Neural cell (in vitro differentiated cells): Measurements from ENCODE around the gene SLIT3. TPM values are rescaled to one million over a fixed set of nuclear protein-coding genes. Genes with fewer than 3 reads are reported as not detected.

Experiments
- H2AFZ ChIP-seq: fragments of 200-600, 300-800 bp; sonication (generic), shearing (Covaris generic); 2 replicates; pipeline ENCODE4 v1.6.0; 2014; ENCODE audit warnings: low read depth, mild to moderate bottlenecking, antibody characterized with exemption, low read length, moderate library complexity
- H3F3A ChIP-seq: fragments of 200-600 bp; shearing (Covaris generic); 2 replicates; pipeline ENCODE4 v1.6.1; 2016; ENCODE audit warnings: mild to moderate bottlenecking, moderate library complexity, mixed read lengths, antibody characterized with exemption, low read length; ENCODE audit not compliant: insufficient read depth, poor library complexity, severe bottlenecking
- H3K27ac ChIP-seq: fragments of 200-600, 300-800 bp; sonication (generic), shearing (Covaris generic); 2 replicates; pipeline ENCODE4 v1.5.1; 2014; ENCODE audit warnings: mild to moderate bottlenecking, low read length, moderate library complexity
- H3K27me3 ChIP-seq: fragments of 300-800, 200-600 bp; sonication (generic), shearing (Covaris generic); 2 replicates; pipeline ENCODE4 v1.6.0; 2014; ENCODE audit warnings: mild to moderate bottlenecking, low read depth, low read length, moderate library complexity; ENCODE audit not compliant: insufficient read depth
- H3K36me3 ChIP-seq: fragments of 300-800, 200-600 bp; sonication (generic), shearing (Covaris generic); 2 replicates; pipeline ENCODE4 v1.5.1; 2014; ENCODE audit warnings: mild to moderate bottlenecking, antibody characterized with exemption, low read length, moderate library complexity; ENCODE audit not compliant: insufficient read depth
- H3K4me2 ChIP-seq: fragments of 300-800, 200-600 bp; sonication (generic), shearing (Covaris generic); 2 replicates; pipeline ENCODE4 v1.6.0; 2014; ENCODE audit warnings: mild to moderate bottlenecking, low read length
- H3K4me3 ChIP-seq: fragments of 300-800, 200-600 bp; sonication (generic), shearing (Covaris generic); 2 replicates; pipeline ENCODE4 v1.5.1; 2014; ENCODE audit warnings: mild to moderate bottlenecking, low read length, moderate library complexity
- H3K79me2 ChIP-seq: fragments of 200-600 bp; shearing (Covaris generic); replicated peaks from 2 replicates; pipeline ENCODE4 v1.6.0; 2014; ENCODE audit warnings: mild to moderate bottlenecking, low read length, moderate library complexity; ENCODE audit not compliant: insufficient read depth
- H3K9ac ChIP-seq: fragments of 300-800, 200-600 bp; sonication (generic), shearing (Covaris generic); 2 replicates; pipeline ENCODE4 v1.6.1; 2016; ENCODE audit warnings: mild to moderate bottlenecking, low read length, mixed read lengths
- H3K9me2 ChIP-seq: fragments of 200-600 bp; shearing (Covaris generic); 2 replicates; pipeline ENCODE4 v1.6.1; 2016; ENCODE audit warnings: mild to moderate bottlenecking, low read length, mixed read lengths; ENCODE audit not compliant: insufficient read depth
- H3K9me3 ChIP-seq: fragments of 200-600, 300-800 bp; sonication (generic), shearing (Covaris generic); 2 replicates; pipeline ENCODE4 v1.6.1; 2016; ENCODE audit warnings: mild to moderate bottlenecking, mixed run types, low read length, moderate library complexity, mixed read lengths
- H4K20me1 ChIP-seq: fragments of 200-600 bp; shearing (Covaris generic); 2 replicates; pipeline ENCODE4 v1.6.1; 2016; ENCODE audit warnings: mild to moderate bottlenecking, mixed run types; ENCODE audit not compliant: insufficient read depth
- EP300 ChIP-seq: fragments of 450-650 bp; conservative IDR thresholded peaks from 2 replicates; pipeline ENCODE4 v1.6.1; 2014; ENCODE audit warnings: antibody characterized with exemption, mild to moderate bottlenecking, moderate library complexity; ENCODE audit not compliant: poor library complexity, severe bottlenecking
- EZH2 ChIP-seq: fragments of 200-600, 300-800 bp; shearing (Covaris generic), sonication (generic); IDR thresholded peaks from 2 replicates; pipeline ENCODE4 v1.6.1; 2014; ENCODE audit warnings: antibody characterized with exemption, low read length, borderline replicate concordance, mild to moderate bottlenecking; ENCODE audit not compliant: insufficient read depth, poor library complexity, severe bottlenecking
- MXI1 ChIP-seq: fragments of 450-650 bp; conservative IDR thresholded peaks from 2 replicates; pipeline ENCODE4 v1.6.1; 2014; ENCODE audit warnings: antibody characterized with exemption, mild to moderate bottlenecking; ENCODE audit not compliant: poor library complexity, severe bottlenecking
- POLR2AphosphoS5 ChIP-seq: IDR thresholded peaks from 2 replicates; pipeline ENCODE4 v1.6.1; 2012
- RAD21 ChIP-seq: fragments of 450-650 bp; conservative IDR thresholded peaks from 2 replicates; pipeline ENCODE4 v1.6.1; 2014; ENCODE audit warnings: antibody characterized with exemption, mild to moderate bottlenecking, moderate library complexity
- SMC3 ChIP-seq: fragments of 450-650 bp; conservative IDR thresholded peaks from 2 replicates; pipeline ENCODE4 v1.6.1; 2014; ENCODE audit warnings: antibody characterized with exemption, mild to moderate bottlenecking, moderate library complexity; ENCODE audit not compliant: poor library complexity
- TAF1 ChIP-seq: IDR thresholded peaks from 2 replicates; pipeline ENCODE4 v1.6.1; 2012; ENCODE audit warnings: low read depth
- polyA plus RNA-seq: library from polyadenylated mRNA; depleted of rRNA; stranded (reverse); fragments of >200 nt; gene quantifications from 2 replicates; pipeline ENCODE4 v1.2.3, GENCODE V29; 2014
- TF ChIP-seq, protein P1 (sequence below): IDR thresholded peaks from 2 replicates; pipeline ENCODE4 v1.6.1; 2012; ENCODE audit warnings: borderline replicate concordance
- TF ChIP-seq, protein P2 (sequence below): fragments of 450-650 bp; IDR thresholded peaks from 2 replicates; pipeline ENCODE4 v1.5.1; 2014; ENCODE audit warnings: antibody characterized with exemption, mild to moderate bottlenecking, moderate library complexity; ENCODE audit not compliant: poor library complexity, severe bottlenecking

The SLIT3 gene
- polyA plus RNA-seq, 1 donor from 2014 or later, result 1.2 TPM

DNA sequence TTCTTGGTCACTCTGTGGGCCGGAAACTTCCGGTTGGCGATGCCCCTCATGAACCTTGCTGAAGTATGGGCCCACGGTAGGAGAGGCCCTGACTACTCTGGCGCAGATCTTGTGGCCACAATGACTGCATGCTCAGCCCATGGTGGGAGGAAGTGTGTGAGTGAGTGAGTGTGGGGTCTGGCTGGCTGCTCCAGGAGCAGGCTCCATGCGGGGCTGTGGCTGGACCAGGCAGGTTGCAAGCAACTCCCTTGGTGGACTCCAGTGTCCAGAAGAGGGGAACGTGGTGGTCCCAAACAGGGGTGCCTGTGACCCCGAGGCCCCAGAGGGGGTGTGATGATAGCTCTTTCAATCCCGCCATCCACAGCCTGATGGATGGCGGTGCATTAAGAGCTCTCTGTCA, 686.3 kb downstream of the SLIT3 start:
- H4K20me1 ChIP-seq, result no peaks in the 10 kb centered on the region
- no peaks in the 10 kb centered on the region for H3K79me2 ChIP-seq
- H3K36me3 ChIP-seq, result no peaks in the 10 kb centered on the region
- no peak overlapping the region for H3K4me2 ChIP-seq
- H3K9me2 ChIP-seq, result no peaks in the 10 kb centered on the region
- no peaks in the 10 kb centered on the region for H3K27me3 ChIP-seq
- H3F3A ChIP-seq, result no peaks in the 10 kb centered on the region
- H3K4me3 ChIP-seq, result no peak overlapping the region
- no peak overlapping the region for H3K27ac ChIP-seq
- TF ChIP-seq, protein P1, sequence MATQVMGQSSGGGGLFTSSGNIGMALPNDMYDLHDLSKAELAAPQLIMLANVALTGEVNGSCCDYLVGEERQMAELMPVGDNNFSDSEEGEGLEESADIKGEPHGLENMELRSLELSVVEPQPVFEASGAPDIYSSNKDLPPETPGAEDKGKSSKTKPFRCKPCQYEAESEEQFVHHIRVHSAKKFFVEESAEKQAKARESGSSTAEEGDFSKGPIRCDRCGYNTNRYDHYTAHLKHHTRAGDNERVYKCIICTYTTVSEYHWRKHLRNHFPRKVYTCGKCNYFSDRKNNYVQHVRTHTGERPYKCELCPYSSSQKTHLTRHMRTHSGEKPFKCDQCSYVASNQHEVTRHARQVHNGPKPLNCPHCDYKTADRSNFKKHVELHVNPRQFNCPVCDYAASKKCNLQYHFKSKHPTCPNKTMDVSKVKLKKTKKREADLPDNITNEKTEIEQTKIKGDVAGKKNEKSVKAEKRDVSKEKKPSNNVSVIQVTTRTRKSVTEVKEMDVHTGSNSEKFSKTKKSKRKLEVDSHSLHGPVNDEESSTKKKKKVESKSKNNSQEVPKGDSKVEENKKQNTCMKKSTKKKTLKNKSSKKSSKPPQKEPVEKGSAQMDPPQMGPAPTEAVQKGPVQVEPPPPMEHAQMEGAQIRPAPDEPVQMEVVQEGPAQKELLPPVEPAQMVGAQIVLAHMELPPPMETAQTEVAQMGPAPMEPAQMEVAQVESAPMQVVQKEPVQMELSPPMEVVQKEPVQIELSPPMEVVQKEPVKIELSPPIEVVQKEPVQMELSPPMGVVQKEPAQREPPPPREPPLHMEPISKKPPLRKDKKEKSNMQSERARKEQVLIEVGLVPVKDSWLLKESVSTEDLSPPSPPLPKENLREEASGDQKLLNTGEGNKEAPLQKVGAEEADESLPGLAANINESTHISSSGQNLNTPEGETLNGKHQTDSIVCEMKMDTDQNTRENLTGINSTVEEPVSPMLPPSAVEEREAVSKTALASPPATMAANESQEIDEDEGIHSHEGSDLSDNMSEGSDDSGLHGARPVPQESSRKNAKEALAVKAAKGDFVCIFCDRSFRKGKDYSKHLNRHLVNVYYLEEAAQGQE, result no peak
- no peak for TF ChIP-seq POLR2AphosphoS5
- TF ChIP-seq, protein P2, sequence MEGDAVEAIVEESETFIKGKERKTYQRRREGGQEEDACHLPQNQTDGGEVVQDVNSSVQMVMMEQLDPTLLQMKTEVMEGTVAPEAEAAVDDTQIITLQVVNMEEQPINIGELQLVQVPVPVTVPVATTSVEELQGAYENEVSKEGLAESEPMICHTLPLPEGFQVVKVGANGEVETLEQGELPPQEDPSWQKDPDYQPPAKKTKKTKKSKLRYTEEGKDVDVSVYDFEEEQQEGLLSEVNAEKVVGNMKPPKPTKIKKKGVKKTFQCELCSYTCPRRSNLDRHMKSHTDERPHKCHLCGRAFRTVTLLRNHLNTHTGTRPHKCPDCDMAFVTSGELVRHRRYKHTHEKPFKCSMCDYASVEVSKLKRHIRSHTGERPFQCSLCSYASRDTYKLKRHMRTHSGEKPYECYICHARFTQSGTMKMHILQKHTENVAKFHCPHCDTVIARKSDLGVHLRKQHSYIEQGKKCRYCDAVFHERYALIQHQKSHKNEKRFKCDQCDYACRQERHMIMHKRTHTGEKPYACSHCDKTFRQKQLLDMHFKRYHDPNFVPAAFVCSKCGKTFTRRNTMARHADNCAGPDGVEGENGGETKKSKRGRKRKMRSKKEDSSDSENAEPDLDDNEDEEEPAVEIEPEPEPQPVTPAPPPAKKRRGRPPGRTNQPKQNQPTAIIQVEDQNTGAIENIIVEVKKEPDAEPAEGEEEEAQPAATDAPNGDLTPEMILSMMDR, result no peak
- no peak for TF ChIP-seq TAF1
- TF ChIP-seq MXI1, result no peak
- TF ChIP-seq SMC3, result no peak
- no peak for TF ChIP-seq EP300
- no peak for TF ChIP-seq RAD21
- no peak for TF ChIP-seq EZH2
- no peak overlapping the region for H3K9ac ChIP-seq
- no peak overlapping the region for H2AFZ ChIP-seq
- no peaks in the 10 kb centered on the region for H3K9me3 ChIP-seq

DNA sequence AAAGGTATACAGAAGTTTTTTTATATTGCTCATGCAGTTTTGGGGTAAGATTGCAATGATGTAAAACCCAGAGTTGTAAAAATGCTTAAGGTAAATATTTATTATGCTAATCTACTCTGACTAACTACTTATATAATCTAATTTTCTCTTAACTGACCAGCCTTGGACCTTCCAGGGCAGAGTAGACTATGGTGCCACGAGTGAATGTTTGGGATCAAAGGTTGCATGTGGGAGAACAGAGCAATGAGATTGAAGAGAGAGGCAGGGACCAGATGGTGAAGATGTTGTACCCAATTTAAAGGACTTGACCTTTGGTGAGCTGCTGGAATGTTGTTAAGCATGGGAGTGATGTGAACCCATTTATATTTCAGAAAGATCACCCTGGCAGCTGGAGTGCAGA, 686.9 kb downstream of the SLIT3 start:
- no peak overlapping the region for H3K4me3 ChIP-seq
- no peak overlapping the region for H3K27ac ChIP-seq
- H3K27me3 ChIP-seq, result no peaks in the 10 kb centered on the region
- H3K9me3 ChIP-seq, result no peaks in the 10 kb centered on the region
- H3K4me2 ChIP-seq, result no peak overlapping the region
- H3K9me2 ChIP-seq, result no peaks in the 10 kb centered on the region
- no peaks in the 10 kb centered on the region for H3K36me3 ChIP-seq
- no peaks in the 10 kb centered on the region for H4K20me1 ChIP-seq
- no peak overlapping the region for H2AFZ ChIP-seq
- no peaks in the 10 kb centered on the region for H3K79me2 ChIP-seq
- H3F3A ChIP-seq, result no peaks in the 10 kb centered on the region
- no peak overlapping the region for H3K9ac ChIP-seq
- no peak for TF ChIP-seq EP300
- no peak for TF ChIP-seq RAD21
- TF ChIP-seq MXI1, result no peak
- no peak for TF ChIP-seq TAF1
- TF ChIP-seq, protein P1, result no peak
- no peak for TF ChIP-seq EZH2
- no peak for TF ChIP-seq SMC3
- TF ChIP-seq, protein P2, result no peak
- TF ChIP-seq POLR2AphosphoS5, result no peak
